ENCODE data around the gene HS3ST3A1. TPM values are rescaled to one million over a fixed set of nuclear protein-coding genes. Genes with fewer than 3 reads are reported as not detected.

Gene HS3ST3A1
- total RNA-seq, 4 donors from 2014 or later, result 2.9 to 10.5 (median 5.0) TPM

GRCh38 chr17:13513039-13513405, 88.7 kb downstream of the HS3ST3A1 start:
- no peaks in the 10 kb centered on the region for H3K9me3 ChIP-seq
- no peak for DNase-seq (ENCODE audit: low spot score in 2 of 2)
- 59% methylated on average over 8 of the region's 8 CpGs for WGBS
- H3K27me3 ChIP-seq, result no peaks in the 10 kb centered on the region
- H3K4me1 ChIP-seq, result no peaks in the 10 kb centered on the region
- H3K27ac ChIP-seq, result no peak overlapping the region
- TF ChIP-seq EP300 (IDR thresholded peaks at IDR 0.05), result no peak
- no peak for TF ChIP-seq POLR2A (IDR thresholded peaks at IDR 0.05)
- TF ChIP-seq POLR2AphosphoS5 (IDR thresholded peaks at IDR 0.05), result no peak
- no peak for TF ChIP-seq CTCF (IDR thresholded peaks at IDR 0.05)
- H3K4me3 ChIP-seq, result no peak overlapping the region
- H3K36me3 ChIP-seq, result no peaks in the 10 kb centered on the region

GRCh38 chr17:13510062-13510461, 91.7 kb downstream of the HS3ST3A1 start:
- Histone ChIP-seq H3K27ac (no peak overlapping the region), H3K27me3 (no peaks in the 10 kb centered on the region), H3K9me3 (no peaks in the 10 kb centered on the region), H3K4me3 (no peak overlapping the region), H3K4me1 (no peaks in the 10 kb centered on the region), H3K36me3 (no peaks in the 10 kb centered on the region)
- DNase-seq (ENCODE audit: low spot score in 2 of 2), result no peak
- WGBS, result 51% methylated on average over 6 of the region's 6 CpGs
- no peak for TF ChIP-seq POLR2AphosphoS5 (IDR thresholded peaks at IDR 0.05)

- no peak overlapping the region for H3K27ac ChIP-seq
- no peak for DNase-seq (ENCODE audit: low spot score in 2 of 2)
- H3K27me3 ChIP-seq, result no peaks in the 10 kb centered on the region
- H3K4me1 ChIP-seq, result no peaks in the 10 kb centered on the region
- no peak for TF ChIP-seq POLR2AphosphoS5 (IDR thresholded peaks at IDR 0.05)
- no peak for TF ChIP-seq POLR2A (IDR thresholded peaks at IDR 0.05)
- TF ChIP-seq EP300 (IDR thresholded peaks at IDR 0.05), result no peak
- no peak for TF ChIP-seq CTCF (IDR thresholded peaks at IDR 0.05)
- WGBS, result 68% methylated on average over 3 of the region's 3 CpGs
- H3K9me3 ChIP-seq, result no peaks in the 10 kb centered on the region
- H3K4me3 ChIP-seq, result no peak overlapping the region
- H3K36me3 ChIP-seq, result no peaks in the 10 kb centered on the region
Measured at GRCh38 chr17:13509527-13509926, 92.2 kb downstream of the HS3ST3A1 start.

GRCh38 chr17:13508896-13509295, 92.8 kb downstream of the HS3ST3A1 start:
- WGBS, result 49% methylated on average over 2 of the region's 2 CpGs
- Histone ChIP-seq H3K9me3 (no peaks in the 10 kb centered on the region), H3K27ac (no peak overlapping the region), H3K36me3 (no peaks in the 10 kb centered on the region), H3K27me3 (no peaks in the 10 kb centered on the region), H3K4me3 (no peak overlapping the region), H3K4me1 (no peaks in the 10 kb centered on the region)
- no peak for DNase-seq (ENCODE audit: low spot score in 2 of 2)
- TF ChIP-seq POLR2AphosphoS5 (IDR thresholded peaks at IDR 0.05), result no peak
- no peak for TF ChIP-seq EP300 (IDR thresholded peaks at IDR 0.05)
- no peak for TF ChIP-seq CTCF (IDR thresholded peaks at IDR 0.05)
- TF ChIP-seq POLR2A (IDR thresholded peaks at IDR 0.05), result no peak

GRCh38 chr17:13503526-13503925, 98.2 kb downstream of the HS3ST3A1 start:
- H3K4me1 ChIP-seq, result no peaks in the 10 kb centered on the region

More at GRCh38 chr17:13503526-13503925, 98.2 kb downstream of the HS3ST3A1 start:
- H3K27me3 ChIP-seq, result no peaks in the 10 kb centered on the region
- no peak overlapping the region for H3K27ac ChIP-seq
- no peaks in the 10 kb centered on the region for H3K36me3 ChIP-seq
- no peaks in the 10 kb centered on the region for H3K9me3 ChIP-seq
- no peak for DNase-seq (ENCODE audit: low spot score in 2 of 2)
- TF ChIP-seq CTCF (IDR thresholded peaks at IDR 0.05) (no peak), POLR2AphosphoS5 (IDR thresholded peaks at IDR 0.05) (no peak), EP300 (IDR thresholded peaks at IDR 0.05) (no peak)
- 87% methylated on average over 6 of the region's 6 CpGs for WGBS
- no peak overlapping the region for H3K4me3 ChIP-seq

Data from suprapubic skin (tissue), 4 donors.